Measurements from ENCODE around the gene TBL2.
"Not testable (repeated sequence)": the region's sequence is repeated elsewhere in the genome, so short reads cannot be mapped to it uniquely, and the experiment has no call there.

The TBL2 gene

GRCh38 chr7:73585196-73585595, 6.8 kb upstream of the TBL2 start:
- Histone ChIP-seq H3K27me3 (ENCODE audit: insufficient read depth, low read length) (peaks cover 44% of the 10 kb centered on the region), H3K9me3 (ENCODE audit: insufficient read depth, low read depth, low read length) (no peaks in the 10 kb centered on the region)
- WGBS: 72% methylated on average over 2 of the region's 2 CpGs

GRCh38 chr7:73582664-73583202, 4.4 kb upstream of the TBL2 start:
- Histone ChIP-seq H3K4me3 (ENCODE audit: low read length) (no peak overlapping the region), H3K9ac (ENCODE audit: low read depth, low read length) (no peak overlapping the region), H3K36me3 (ENCODE audit: insufficient read depth, low read length) (no peaks in the 10 kb centered on the region), H3K4me1 (ENCODE audit: insufficient read depth, low read length) (no peaks in the 10 kb centered on the region), H3K27me3 (ENCODE audit: insufficient read depth, low read length) (peaks cover 45% of the 10 kb centered on the region), H3K9me3 (ENCODE audit: insufficient read depth, low read depth, low read length) (no peaks in the 10 kb centered on the region), H3K27ac (ENCODE audit: low read depth, low read length) (no peak overlapping the region)
- 95% methylated on average over 6 of the region's 6 CpGs for WGBS

More at GRCh38 chr7:73585196-73585595, 6.8 kb upstream of the TBL2 start:
- no peak overlapping the region for H3K9ac ChIP-seq (ENCODE audit: low read depth, low read length)
- no peaks in the 10 kb centered on the region for H3K36me3 ChIP-seq (ENCODE audit: insufficient read depth, low read length)
- H3K4me1 ChIP-seq (ENCODE audit: insufficient read depth, low read length): no peaks in the 10 kb centered on the region
- no peak overlapping the region for H3K27ac ChIP-seq (ENCODE audit: low read depth, low read length)
- no peak overlapping the region for H3K4me3 ChIP-seq (ENCODE audit: low read length)

- H3K9ac ChIP-seq (ENCODE audit: low read depth, low read length); H3K4me3 ChIP-seq (ENCODE audit: low read length); H3K27ac ChIP-seq (ENCODE audit: low read depth, low read length); H3K36me3 ChIP-seq (ENCODE audit: insufficient read depth, low read length); H3K9me3 ChIP-seq (ENCODE audit: insufficient read depth, low read depth, low read length); H3K4me1 ChIP-seq (ENCODE audit: insufficient read depth, low read length): not testable (repeated sequence)
- H3K27me3 ChIP-seq (ENCODE audit: insufficient read depth, low read length): peaks cover 40% of the 10 kb centered on the region
- WGBS: 87% methylated on average over 9 of the region's 9 CpGs
These were observed 2.6 kb upstream of the TBL2 start for GRCh38 chr7:73581006-73581405.

- WGBS: 28% methylated on average over 32 of the region's 32 CpGs
- Histone ChIP-seq H3K9ac (ENCODE audit: low read depth, low read length) (peak overlapping the region; percentile 88), H3K27me3 (ENCODE audit: insufficient read depth, low read length) (peaks cover 23% of the 10 kb centered on the region), H3K4me3 (ENCODE audit: low read length) (peak overlapping the region; percentile 73), H3K9me3 (ENCODE audit: insufficient read depth, low read depth, low read length) (no peaks in the 10 kb centered on the region), H3K27ac (ENCODE audit: low read depth, low read length) (peak overlapping the region; percentile 70), H3K4me1 (ENCODE audit: insufficient read depth, low read length) (no peaks in the 10 kb centered on the region), H3K36me3 (ENCODE audit: insufficient read depth, low read length) (peaks cover 25% of the 10 kb centered on the region)
These were observed 595 bp downstream of the TBL2 start for GRCh38 chr7:73577627-73578341.

GRCh38 chr7:73573791-73574190, 4.6 kb downstream of the TBL2 start:
- H3K27ac ChIP-seq (ENCODE audit: low read depth, low read length): no peak overlapping the region
- H3K9me3 ChIP-seq (ENCODE audit: insufficient read depth, low read depth, low read length): no peaks in the 10 kb centered on the region
- WGBS: 95% methylated on average over 11 of the region's 11 CpGs
- H3K27me3 ChIP-seq (ENCODE audit: insufficient read depth, low read length): peaks cover 7% of the 10 kb centered on the region; the same call in 1 of the 2 replicates
- no peaks in the 10 kb centered on the region for H3K4me1 ChIP-seq (ENCODE audit: insufficient read depth, low read length)
- H3K36me3 ChIP-seq (ENCODE audit: insufficient read depth, low read length): peaks cover 64% of the 10 kb centered on the region
- no peak overlapping the region for H3K9ac ChIP-seq (ENCODE audit: low read depth, low read length)
- no peak overlapping the region for H3K4me3 ChIP-seq (ENCODE audit: low read length)

GRCh38 chr7:73573276-73573675, 5.1 kb downstream of the TBL2 start:
- Histone ChIP-seq H3K4me3 (ENCODE audit: low read length) (no peak overlapping the region), H3K9me3 (ENCODE audit: insufficient read depth, low read depth, low read length) (no peaks in the 10 kb centered on the region), H3K27ac (ENCODE audit: low read depth, low read length) (no peak overlapping the region), H3K9ac (ENCODE audit: low read depth, low read length) (no peak overlapping the region), H3K27me3 (ENCODE audit: insufficient read depth, low read length) (peaks cover 7% of the 10 kb centered on the region; the same call in 1 of the 2 replicates), H3K4me1 (ENCODE audit: insufficient read depth, low read length) (no peaks in the 10 kb centered on the region), H3K36me3 (ENCODE audit: insufficient read depth, low read length) (peaks cover 64% of the 10 kb centered on the region)
- 96% methylated on average over 9 of the region's 9 CpGs for WGBS

- WGBS: 94% methylated on average over 6 of the region's 6 CpGs
- H3K9me3 ChIP-seq (ENCODE audit: insufficient read depth, low read depth, low read length): no peaks in the 10 kb centered on the region
- H3K27me3 ChIP-seq (ENCODE audit: insufficient read depth, low read length): peaks cover 6% of the 10 kb centered on the region; the same call in 1 of the 2 replicates
- no peak overlapping the region for H3K4me3 ChIP-seq (ENCODE audit: low read length)
- peaks cover 64% of the 10 kb centered on the region for H3K36me3 ChIP-seq (ENCODE audit: insufficient read depth, low read length)
- H3K9ac ChIP-seq (ENCODE audit: low read depth, low read length): no peak overlapping the region
- H3K27ac ChIP-seq (ENCODE audit: low read depth, low read length): no peak overlapping the region
- no peaks in the 10 kb centered on the region for H3K4me1 ChIP-seq (ENCODE audit: insufficient read depth, low read length)
These were observed 5.6 kb downstream of the TBL2 start for GRCh38 chr7:73572767-73573186.

- H3K27ac ChIP-seq (ENCODE audit: low read depth, low read length): no peak overlapping the region
- H3K36me3 ChIP-seq (ENCODE audit: insufficient read depth, low read length): peaks cover 64% of the 10 kb centered on the region
- H3K4me1 ChIP-seq (ENCODE audit: insufficient read depth, low read length): no peaks in the 10 kb centered on the region
- no peak overlapping the region for H3K9ac ChIP-seq (ENCODE audit: low read depth, low read length)
- H3K9me3 ChIP-seq (ENCODE audit: insufficient read depth, low read depth, low read length): no peaks in the 10 kb centered on the region
- H3K27me3 ChIP-seq (ENCODE audit: insufficient read depth, low read length): no peaks in the 10 kb centered on the region
- no peak overlapping the region for H3K4me3 ChIP-seq (ENCODE audit: low read length)
- 96% methylated on average over 10 of the region's 10 CpGs for WGBS
These were observed 7.4 kb downstream of the TBL2 start for GRCh38 chr7:73570977-73571376.

GRCh38 chr7:73570521-73570920, 7.9 kb downstream of the TBL2 start:
- Histone ChIP-seq H3K9ac (ENCODE audit: low read depth, low read length) (no peak overlapping the region), H3K9me3 (ENCODE audit: insufficient read depth, low read depth, low read length) (no peaks in the 10 kb centered on the region), H3K4me3 (ENCODE audit: low read length) (no peak overlapping the region), H3K27ac (ENCODE audit: low read depth, low read length) (no peak overlapping the region), H3K27me3 (ENCODE audit: insufficient read depth, low read length) (peaks cover 3% of the 10 kb centered on the region; the same call in 1 of the 2 replicates), H3K36me3 (ENCODE audit: insufficient read depth, low read length) (peaks cover 61% of the 10 kb centered on the region), H3K4me1 (ENCODE audit: insufficient read depth, low read length) (no peaks in the 10 kb centered on the region)
- WGBS: 96% methylated on average over 22 of the region's 22 CpGs

GRCh38 chr7:73569042-73569608, 9.3 kb downstream of the TBL2 start:
- Histone ChIP-seq H3K9me3 (ENCODE audit: insufficient read depth, low read depth, low read length) (no peaks in the 10 kb centered on the region), H3K4me3 (ENCODE audit: low read length) (no peak overlapping the region), H3K36me3 (ENCODE audit: insufficient read depth, low read length) (peaks cover 52% of the 10 kb centered on the region), H3K4me1 (ENCODE audit: insufficient read depth, low read length) (no peaks in the 10 kb centered on the region), H3K9ac (ENCODE audit: low read depth, low read length) (no peak overlapping the region), H3K27me3 (ENCODE audit: insufficient read depth, low read length) (peaks cover 3% of the 10 kb centered on the region; the same call in 1 of the 2 replicates), H3K27ac (ENCODE audit: low read depth, low read length) (no peak overlapping the region)
- 90% methylated on average over 4 of the region's 5 CpGs for WGBS

- Histone ChIP-seq H3K4me1 (ENCODE audit: insufficient read depth, low read length) (no peaks in the 10 kb centered on the region), H3K4me3 (ENCODE audit: low read length) (no peak overlapping the region), H3K27me3 (ENCODE audit: insufficient read depth, low read length) (peaks cover 3% of the 10 kb centered on the region; the same call in 1 of the 2 replicates), H3K9ac (ENCODE audit: low read depth, low read length) (no peak overlapping the region), H3K36me3 (ENCODE audit: insufficient read depth, low read length) (peaks cover 41% of the 10 kb centered on the region), H3K9me3 (ENCODE audit: insufficient read depth, low read depth, low read length) (no peaks in the 10 kb centered on the region), H3K27ac (ENCODE audit: low read depth, low read length) (no peak overlapping the region)
- 91% methylated on average over 12 of the region's 12 CpGs for whole genome bisulfite sequencing
These were observed 10.3 kb downstream of the TBL2 start for GRCh38 chr7:73567846-73568685.
